HG02642 (cell line): ENCODE results near the gene SLC16A10.

Experiments
- ATAC-seq: cut with Tn5 transposase; IDR thresholded peaks from one replicate; pipeline ENCODE4 v1.9.1; 2021; ENCODE audit warnings: mild to moderate bottlenecking; ENCODE audit not compliant: unreplicated experiment, poor library complexity

Gene SLC16A10

DNA sequence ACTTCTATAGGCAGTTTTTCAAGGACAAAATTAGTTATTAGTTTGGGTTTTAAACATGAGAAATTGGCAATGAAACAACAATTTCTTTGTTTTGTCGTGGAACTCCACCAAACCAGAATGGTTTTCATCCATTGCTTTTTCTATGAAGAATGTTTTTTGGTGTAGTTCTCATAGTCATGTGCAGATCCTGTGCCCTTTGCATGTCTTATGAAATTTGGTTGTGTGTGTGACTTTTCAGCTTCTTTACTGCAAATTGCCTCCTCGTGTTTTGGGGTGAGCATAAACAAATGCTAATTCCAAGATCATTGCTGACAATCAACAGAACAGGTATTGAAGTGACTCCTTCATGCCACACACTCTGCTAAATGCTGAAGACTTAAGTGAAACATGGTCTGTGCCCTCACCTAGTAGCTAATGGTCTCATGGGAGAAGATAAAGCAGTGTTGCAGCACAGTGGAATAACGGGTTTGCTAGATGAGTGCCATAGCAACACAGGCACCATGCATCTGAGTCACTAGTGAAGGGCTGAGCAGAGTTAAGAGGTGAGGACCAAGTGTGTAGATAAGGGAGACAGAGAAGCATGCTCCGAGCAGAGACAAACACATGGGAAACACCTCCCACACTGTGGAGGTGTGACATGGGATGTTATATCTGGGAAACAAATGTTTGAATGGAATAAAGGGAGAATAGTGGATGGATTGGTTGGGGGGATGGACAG is 120.0 kb downstream of the SLC16A10 start:
- no peak for ATAC-seq

GRCh38 chr6:111208933-111209332 is 121.6 kb downstream of the SLC16A10 start:
- ATAC-seq, result no peak

GRCh38 chr6:111210194-111210728 is 123.0 kb downstream of the SLC16A10 start:
- peak; percentile 72 for ATAC-seq

- no peak for ATAC-seq
Observed at GRCh38 chr6:111211411-111212030, 124.2 kb downstream of the SLC16A10 start.

DNA sequence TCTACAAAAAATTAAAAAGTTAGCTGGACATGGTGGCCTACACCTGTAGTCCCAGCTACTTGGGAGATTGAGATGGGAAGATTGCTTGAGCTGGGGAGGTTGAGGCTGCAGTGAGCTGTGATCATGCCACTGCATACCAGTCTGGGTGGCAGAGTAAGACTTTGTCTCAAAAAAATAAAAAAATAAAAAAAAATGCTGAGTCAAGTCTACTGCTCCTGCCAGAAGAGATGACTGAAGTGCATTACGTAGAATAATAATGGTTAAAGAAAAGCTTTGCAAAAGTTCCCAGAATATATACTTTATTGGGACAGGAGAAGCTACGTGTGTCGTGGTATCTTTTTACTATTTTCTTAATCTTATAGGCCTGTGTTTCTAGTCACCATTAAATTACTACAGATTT is 125.3 kb downstream of the SLC16A10 start:
- no peak for ATAC-seq

DNA sequence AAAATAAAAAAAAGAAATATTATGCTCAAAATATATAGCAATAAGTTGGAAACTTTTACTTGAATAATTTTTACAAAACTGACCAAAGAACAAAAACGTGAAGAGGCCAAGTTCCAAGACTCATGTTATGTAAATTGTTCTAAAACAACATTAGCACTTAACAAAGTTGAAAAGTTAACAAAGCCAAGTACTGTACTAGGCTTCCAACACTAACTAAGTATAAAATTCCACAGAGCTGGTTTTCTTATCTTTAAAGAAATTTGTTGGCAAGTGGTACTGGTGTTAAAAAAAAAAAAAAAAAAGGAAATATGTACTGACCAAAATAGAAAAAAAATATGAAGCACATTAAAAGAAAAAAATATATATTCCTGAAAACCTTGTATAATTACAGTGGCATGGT is 127.8 kb downstream of the SLC16A10 start:
- no peak for ATAC-seq

DNA sequence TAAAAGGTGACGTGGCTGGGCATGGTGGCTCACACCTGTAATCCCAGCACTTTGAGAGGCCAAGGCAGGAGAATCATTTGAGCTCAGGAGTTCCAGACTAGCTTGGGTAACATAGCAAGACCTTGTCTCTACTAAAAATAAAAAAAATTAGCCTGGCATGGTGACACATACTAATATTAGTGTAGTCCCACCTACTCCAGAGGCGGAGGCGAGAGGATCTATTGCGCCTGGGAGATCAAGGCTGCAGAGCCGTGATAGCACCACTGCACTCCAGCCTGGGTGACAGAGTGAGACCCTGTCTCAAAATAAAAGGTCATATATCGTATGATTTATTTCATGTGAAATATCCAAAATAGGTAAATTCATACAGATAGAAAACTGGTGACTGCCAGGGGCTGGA is 132.5 kb downstream of the SLC16A10 start:
- no peak for ATAC-seq

DNA sequence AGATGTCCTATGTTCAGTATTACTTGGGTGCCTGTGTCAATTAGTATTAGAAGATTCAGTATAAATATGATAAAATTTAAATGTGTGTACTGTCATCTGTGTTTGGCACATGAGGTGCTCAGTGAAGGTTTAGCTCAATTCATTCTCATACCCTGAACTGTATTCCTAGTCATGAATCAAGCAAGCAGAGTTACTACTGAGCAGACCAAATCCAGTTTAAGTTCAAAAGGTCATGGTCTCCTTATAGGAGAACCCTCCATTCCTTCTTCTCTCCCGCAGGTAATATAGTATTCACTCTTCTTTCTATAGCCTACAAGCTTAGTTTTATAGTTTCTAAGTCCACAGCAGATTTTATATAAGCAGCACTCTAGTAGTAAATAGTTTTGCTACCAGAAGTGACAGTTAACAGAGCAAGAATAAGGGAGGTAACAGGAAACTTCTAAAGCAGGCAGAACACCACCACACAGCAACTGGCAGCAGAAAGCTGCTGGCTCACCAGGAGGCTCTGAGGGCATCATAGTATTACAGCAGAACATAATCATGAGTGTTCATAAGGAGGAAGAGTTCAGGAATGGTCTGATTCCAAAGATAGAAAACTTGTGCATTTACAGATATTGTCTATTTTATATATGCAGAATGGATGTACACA is 133.2 kb downstream of the SLC16A10 start:
- no peak for ATAC-seq

DNA sequence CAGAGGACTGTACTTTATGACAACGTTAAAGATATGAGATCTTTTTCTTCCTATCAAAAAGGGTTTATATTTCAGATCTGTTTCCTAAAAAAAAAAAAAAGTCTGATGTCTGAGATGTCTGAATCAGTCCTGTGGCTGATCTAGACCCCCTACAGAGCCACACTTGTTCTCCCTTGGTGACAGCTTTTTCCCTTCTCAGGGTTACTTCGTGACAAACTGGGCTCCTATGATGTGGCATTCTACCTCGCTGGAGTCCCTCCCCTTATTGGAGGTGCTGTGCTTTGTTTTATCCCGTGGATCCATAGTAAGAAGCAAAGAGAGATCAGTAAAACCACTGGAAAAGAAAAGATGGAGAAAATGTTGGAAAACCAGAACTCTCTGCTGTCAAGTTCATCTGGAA is 134.5 kb downstream of the SLC16A10 start:
- no peak for ATAC-seq

GRCh38 chr6:111222341-111222740 is 135.0 kb downstream of the SLC16A10 start:
- ATAC-seq, result no peak

- ATAC-seq, result no peak
Observed at GRCh38 chr6:111228094-111228493, 140.8 kb downstream of the SLC16A10 start.

DNA sequence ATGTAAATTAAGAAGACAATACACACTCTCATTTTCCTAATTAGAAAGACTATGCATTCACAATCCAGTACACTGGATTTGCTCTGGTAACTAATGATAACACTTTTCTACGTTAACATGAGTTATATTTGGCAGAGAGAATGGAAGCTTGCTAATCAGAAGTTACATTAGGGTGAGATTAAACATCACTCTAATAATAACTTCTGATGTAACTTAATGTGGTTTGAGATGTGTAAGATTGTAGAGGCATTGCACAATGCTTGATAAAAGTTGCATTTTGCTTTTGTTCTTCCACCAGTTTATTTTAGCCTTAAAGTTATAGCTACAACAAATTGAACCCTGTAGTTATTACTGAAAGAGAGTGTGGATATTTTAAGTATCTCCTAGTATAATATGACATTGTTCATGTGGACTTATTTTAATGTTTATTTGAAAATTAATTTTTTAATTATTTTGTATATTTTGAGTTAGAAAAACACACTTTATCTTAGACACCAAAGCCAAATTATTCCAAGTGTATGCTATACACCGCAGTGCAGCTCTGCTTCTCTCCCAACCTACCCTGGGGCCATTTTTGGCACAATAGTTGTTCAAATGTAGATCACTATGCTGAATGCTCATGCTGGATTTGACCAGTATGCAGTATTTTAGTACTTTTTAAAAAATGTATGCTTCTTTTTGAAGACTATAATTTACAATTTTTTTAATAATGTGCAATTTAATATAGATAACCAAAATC is 143.2 kb downstream of the SLC16A10 start:
- no peak for ATAC-seq

DNA sequence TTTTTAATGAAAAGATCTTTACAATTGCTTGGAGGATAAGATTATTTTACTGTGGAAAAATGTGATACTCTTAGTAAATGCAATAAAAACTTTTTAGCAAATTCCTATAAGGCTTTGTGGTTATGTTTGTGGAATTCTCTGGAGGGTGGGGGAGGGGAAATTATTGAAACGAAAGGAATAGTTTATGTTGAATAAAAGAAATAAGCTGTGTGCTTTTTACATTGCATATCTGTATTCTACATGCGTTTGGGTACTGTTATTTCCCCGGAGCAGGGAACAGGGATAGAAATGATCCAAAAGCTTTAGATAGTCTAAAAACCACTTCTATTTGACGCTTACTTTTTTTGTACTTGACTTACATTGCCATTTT is 143.8 kb downstream of the SLC16A10 start:
- no peak for ATAC-seq

- no peak for ATAC-seq
Observed at GRCh38 chr6:111237852-111238251, 150.5 kb downstream of the SLC16A10 start.

DNA sequence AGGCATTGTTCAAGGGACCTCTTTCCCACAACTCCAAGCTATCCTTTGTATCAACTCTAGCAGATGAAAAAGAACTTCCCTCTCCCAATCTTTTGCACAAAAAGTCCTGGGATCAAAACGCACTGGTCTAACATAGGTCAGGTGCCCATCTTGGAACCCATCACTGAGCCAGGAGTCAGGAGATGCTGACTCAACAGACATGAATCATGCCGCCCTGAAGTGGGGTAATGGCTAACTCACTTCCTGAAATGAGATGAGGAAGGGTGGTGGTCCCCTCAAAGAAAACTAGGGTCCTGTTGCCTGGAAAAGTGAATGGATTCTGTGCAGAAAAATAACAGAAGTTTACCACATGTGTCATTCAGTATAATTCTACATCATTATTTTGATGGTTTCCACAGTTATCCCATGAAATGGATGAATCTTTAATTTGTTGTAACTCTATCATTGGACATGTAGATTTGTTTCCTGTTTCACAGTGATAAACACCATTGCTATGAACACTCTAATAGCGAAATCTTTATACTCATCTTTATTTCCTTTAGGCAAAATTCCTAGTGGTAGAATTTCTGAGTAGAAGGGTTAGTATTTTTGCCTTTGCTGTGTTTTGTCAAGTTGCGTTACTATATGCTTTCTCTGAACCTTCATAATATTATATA is 151.3 kb downstream of the SLC16A10 start:
- ATAC-seq, result no peak

- ATAC-seq, result no peak
Observed at GRCh38 chr6:111239461-111239860, 152.2 kb downstream of the SLC16A10 start.

DNA sequence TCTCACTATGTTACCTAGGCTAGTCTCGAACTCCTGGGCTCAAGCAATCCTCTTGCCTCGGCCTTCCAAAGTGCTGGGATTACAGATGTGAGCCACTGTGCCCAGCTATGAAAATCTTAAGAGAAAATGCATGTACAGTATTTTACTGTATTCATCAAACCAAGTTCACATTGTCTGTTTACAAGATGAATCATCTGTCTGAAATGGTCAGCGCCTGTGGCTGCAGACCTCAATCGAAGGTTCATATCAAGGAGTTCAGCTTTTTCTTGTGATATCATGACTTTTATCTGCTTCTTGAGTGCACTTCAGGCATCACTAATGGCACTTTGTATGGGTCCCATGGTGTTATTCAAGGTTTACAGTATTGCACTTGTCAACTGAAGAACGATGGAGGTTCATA is 155.1 kb downstream of the SLC16A10 start:
- no peak for ATAC-seq

GRCh38 chr6:111243095-111243494 is 155.8 kb downstream of the SLC16A10 start:
- ATAC-seq, result no peak

DNA sequence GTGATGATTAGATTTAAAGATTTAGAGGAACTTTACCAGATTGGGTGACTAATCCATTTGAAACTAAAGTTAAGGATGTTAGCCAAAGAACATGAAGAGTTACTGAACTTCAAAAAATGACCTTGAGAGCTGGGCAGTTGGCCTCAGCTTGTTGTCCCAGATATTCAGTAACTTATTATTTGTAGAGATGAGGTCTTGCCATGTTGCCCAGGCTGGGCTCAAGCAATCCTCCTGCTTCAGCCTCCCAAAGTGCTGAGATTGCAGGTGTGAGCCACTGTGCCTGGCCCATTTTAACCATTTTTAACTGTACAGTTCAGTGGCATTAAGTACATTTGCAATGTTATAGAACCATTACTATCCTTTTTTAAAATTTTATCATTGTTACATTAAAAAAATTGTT is 161.5 kb downstream of the SLC16A10 start:
- no peak for ATAC-seq

DNA sequence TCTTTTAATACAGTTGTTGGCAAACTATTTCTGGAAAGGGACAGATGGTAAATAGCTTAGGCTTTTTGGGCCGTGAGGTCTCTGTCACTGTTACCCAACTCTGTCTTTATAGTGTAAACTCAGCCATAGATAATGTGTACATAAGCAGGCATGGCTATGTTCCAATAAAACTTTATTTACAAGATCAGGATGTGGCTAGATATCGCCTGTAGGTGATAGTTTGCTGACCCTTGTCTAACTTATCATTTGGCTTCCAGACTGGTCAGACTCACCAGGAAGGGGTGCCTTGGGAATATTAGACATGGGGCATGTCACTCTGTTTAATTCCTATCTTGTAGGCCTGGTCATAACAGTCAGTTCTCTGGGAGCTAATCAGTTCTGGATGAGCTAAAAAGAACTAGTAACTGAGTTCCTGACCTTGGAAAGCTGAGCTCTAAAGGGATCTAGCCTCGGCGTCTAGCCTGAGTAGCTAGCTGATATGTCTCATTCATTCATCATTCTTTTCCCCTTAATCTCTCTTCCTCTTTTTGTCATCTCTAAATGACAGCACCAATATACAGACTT is 163.6 kb downstream of the SLC16A10 start:
- no peak for ATAC-seq
